GM12878 (cell line): Measurements from ENCODE around the gene GHDC. TPM values are rescaled to one million over a fixed set of nuclear protein-coding genes. Genes with fewer than 3 reads are reported as not detected.
"Not testable (repeated sequence)": the region's sequence is repeated elsewhere in the genome, so short reads cannot be mapped to it uniquely, and the experiment has no call there.

Experiments used
- ATAC-seq: fragments of 200-7000 bp; cut with Tn5 transposase; 3 replicates; pipeline ENCODE4 v1.9.1; 2020; ENCODE audit warnings: mild to moderate bottlenecking, moderate library complexity
- BruUV-seq: library from RNA; stranded (reverse); fragments of 400-500 nt; replicated peaks from 2 replicates; lab custom pipeline; 2021; lab: Mats Ljungman, UMichigan
- CTCF ChIA-PET: fragments of 300-600 bp; sonication (Branson Sonifier 250); formaldehyde crosslinking; extraction: SDS; loops from one replicate; lab custom pipeline; 2021; ENCODE audit warnings: inconsistent platforms; lab: Yijun Ruan, JAX
- POLR2A ChIA-PET: fragments of 350-600 bp; formaldehyde crosslinking; extraction: SDS; loops from one replicate; lab custom pipeline; 2021; ENCODE audit warnings: inconsistent platforms; lab: Charles Lee
- RAD21 ChIA-PET: fragments of 300-600 bp; sonication (Branson Sonifier 250); formaldehyde crosslinking; loops from one replicate; lab custom pipeline; 2023; ENCODE audit warnings: antibody characterized with exemption; ENCODE audit not compliant: unreplicated experiment; lab: Charles Lee
- SMC1A ChIA-PET: fragments of 300-600 bp; sonication (Branson Sonifier 250); formaldehyde crosslinking; loops from one replicate; lab custom pipeline; 2023; ENCODE audit not compliant: unreplicated experiment, uncharacterized antibody; lab: Charles Lee
- DNase-seq: peaks from one replicate; pipeline ENCODE4 v3.0.0-alpha.2; 2011; ENCODE audit warnings: low read depth, low spot score
- FAIRE-seq: peaks from 3 replicates; lab custom pipeline; 2011; peaks lifted over from hg19 to GRCh38; lab: Jason Lieb, UNC
- H2AFZ ChIP-seq: 2 replicates; pipeline ENCODE4 v1.6.0; 2011; ENCODE audit warnings: low read depth, low read length, control low read depth; ENCODE audit not compliant: control insufficient read depth
- H3K27ac ChIP-seq: 2 replicates; pipeline ENCODE4 v1.5.1; 2011; ENCODE audit warnings: control low read depth; ENCODE audit not compliant: control insufficient read depth, insufficient read depth
- H3K27me3 ChIP-seq, 2 experiments: replicated peaks in 1 of 2; 2 replicates each; pipeline versions ENCODE4 v1.6.0 to v1.6.1; 2011; ENCODE audit warnings: low read length in 1 of 2; ENCODE audit not compliant: control insufficient read depth in 2 of 2, insufficient read depth in 2 of 2
- H3K36me3 ChIP-seq, 2 experiments: 2 replicates each; pipeline ENCODE4 v1.5.1; 2011; ENCODE audit warnings: low read length in 1 of 2; ENCODE audit not compliant: control insufficient read depth in 2 of 2, insufficient read depth in 2 of 2
- H3K4me1 ChIP-seq: 2 replicates; pipeline ENCODE4 v1.6.1; 2011; ENCODE audit warnings: mild to moderate bottlenecking, low read length, moderate library complexity, mixed read lengths; ENCODE audit not compliant: control insufficient read depth, insufficient read depth
- H3K4me2 ChIP-seq: 2 replicates; pipeline ENCODE4 v1.6.0; 2011; ENCODE audit warnings: control low read depth; ENCODE audit not compliant: control insufficient read depth, insufficient read depth
- H3K4me3 ChIP-seq: fragments of 200-600 bp; sonication (generic); 2 replicates; pipeline ENCODE4 v1.5.1; 2016
- H3K79me2 ChIP-seq: 2 replicates; pipeline ENCODE4 v1.6.0; 2011; ENCODE audit warnings: low read length; ENCODE audit not compliant: control insufficient read depth, insufficient read depth
- H3K9ac ChIP-seq: 2 replicates; pipeline ENCODE4 v1.8.0; 2011; ENCODE audit warnings: low read length, control low read depth, mixed read lengths; ENCODE audit not compliant: control insufficient read depth, insufficient read depth
- H3K9me3 ChIP-seq: replicated peaks from 3 replicates; pipeline ENCODE4 v1.5.1; 2011; ENCODE audit warnings: mild to moderate bottlenecking, low read length; ENCODE audit not compliant: control insufficient read depth, insufficient read depth
- H4K20me1 ChIP-seq: 2 replicates; pipeline ENCODE4 v1.6.0; 2011; ENCODE audit not compliant: control insufficient read depth, insufficient read depth
- BHLHE40 ChIP-seq, 2 experiments: fragments of 450-650 bp in 1 of 2; IDR thresholded peaks; 2 replicates each; pipeline ENCODE4 v1.6.1; 2011 to 2017; ENCODE audit warnings: low read depth in 2 of 2, borderline replicate concordance in 1 of 2, improper control_type of control experiment in 1 of 2, low read length in 1 of 2, mild to moderate bottlenecking in 1 of 2
- CBX5 ChIP-seq: sonication (generic); IDR thresholded peaks from 2 replicates; pipeline ENCODE4 v1.6.1; 2016; ENCODE audit warnings: low read depth, moderate library complexity, mild to moderate bottlenecking, inconsistent platforms
- GATAD2B ChIP-seq: fragments of 450-650 bp; conservative IDR thresholded peaks from 2 replicates; pipeline ENCODE4 v1.6.1; 2017; ENCODE audit warnings: low read depth, mild to moderate bottlenecking, moderate library complexity
- USF1 ChIP-seq: IDR thresholded peaks from 2 replicates; pipeline ENCODE4 v1.6.1; 2011; ENCODE audit warnings: borderline replicate concordance, low read depth, mild to moderate bottlenecking, moderate library complexity, mixed read lengths, low read length; ENCODE audit not compliant: insufficient read depth; ENCODE audit errors: extremely low read length
- WGBS: methylation state at CpG from one replicate; pipeline ENCODE4 v1.1.6; 2016; ENCODE audit warnings: low lambda C conversion rate; ENCODE audit not compliant: insufficient replicate concordance, insufficient coverage; ENCODE audit errors: missing lambda C conversion rate; 5-methylcytosine and 5-hydroxymethylcytosine counted together
- in situ Hi-C: fragments of 300-500 bp; cut with MboI; formaldehyde crosslinking; loops from 9 replicates; pipeline ENCODE4 v1.14.3; 2018; ENCODE audit warnings: mixed read lengths
- intact Hi-C: fragments of 100-400 bp; cut with micrococcal nuclease; formaldehyde crosslinking; loops from one replicate; pipeline ENCODE4 v1.14.2; 2022; ENCODE audit not compliant: unreplicated experiment
- polyA plus RNA-seq, 11 experiments: library from polyadenylated mRNA; depleted of rRNA in 4 of 11; unstranded in 6 of 11; stranded (reverse) in 5 of 11; fragments of >200 nt; fragmentation: Nextera tagmentation in 4 of 11; fragmentation: Illumina TruSeq in 1 of 11; extraction: Ambion mirVana in 4 of 11; extraction: Trizol in 1 of 11; gene quantifications; 1 replicate in 1 of 11; 2 replicates in 10 of 11; pipeline versions ENCODE4 v1.2.1 to v1.2.3, GENCODE V29; 2011 to 2016; ENCODE audit warnings: inconsistent platforms in 2 of 11, missing spikeins in 2 of 11, low read depth in 1 of 11
- total RNA-seq, 4 experiments: library from RNA; depleted of rRNA in 3 of 4; stranded (reverse); fragments of >200 nt in 3 of 4; fragmentation: Illumina TruSeq in 1 of 4; extraction: Trizol in 1 of 4; gene quantifications; 2 replicates each; pipeline versions ENCODE4 v1.2.1 to v1.2.3, GENCODE V29; 2013 to 2021
- TF ChIP-seq, protein P1 (sequence below): fragments of 450-650 bp; IDR thresholded peaks from 2 replicates; pipeline ENCODE4 v1.6.1; 2017; ENCODE audit warnings: mild to moderate bottlenecking, moderate library complexity
- TF ChIP-seq, protein P2 (sequence below): fragments of 450-650 bp; IDR thresholded peaks from 2 replicates; pipeline ENCODE4 v1.6.1; 2018; ENCODE audit warnings: mild to moderate bottlenecking, low read depth, moderate library complexity; ENCODE audit not compliant: partially characterized antibody

GHDC gene
- total and polyA plus RNA-seq, 10 of the 15 experiments (the other 5 are each of a cell fraction or from before 2014, with no cell fraction given) = 0.72 to 20.6 (median 12.9) TPM

DNA sequence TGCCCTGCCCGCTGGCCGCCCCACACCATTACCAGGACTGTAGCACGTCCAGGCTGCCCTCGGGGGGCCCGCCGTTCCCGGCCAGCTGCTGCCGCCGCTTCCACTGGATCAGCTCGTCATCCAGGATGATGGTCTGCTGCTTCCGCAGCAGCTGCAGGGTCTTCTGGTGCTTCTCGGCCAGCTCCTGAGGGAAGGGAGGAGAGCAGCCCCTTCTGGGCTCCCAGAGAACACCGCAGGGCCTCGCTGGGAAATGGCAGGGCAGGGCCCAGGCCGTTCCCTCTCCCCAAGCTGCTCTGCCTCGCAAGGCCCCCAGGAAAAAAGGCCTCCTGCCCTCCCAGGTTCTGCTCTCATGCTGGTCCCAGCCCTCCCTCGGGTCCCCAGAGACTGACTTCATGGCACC lies 25.0 kb upstream of the GHDC start:
- in situ Hi-C loops, ATAC-seq, intact Hi-C loops, DNase-seq, SMC1A ChIA-PET, H4K20me1 ChIP-seq, RAD21 ChIA-PET, H3K4me3 ChIP-seq, H3K9ac ChIP-seq, FAIRE-seq, POLR2A ChIA-PET, H3K27me3 ChIP-seq, H3K4me2 ChIP-seq, H3K27ac ChIP-seq, H3K79me2 ChIP-seq, H3K4me1 ChIP-seq, H2AFZ ChIP-seq, BruUV-seq, H3K9me3 ChIP-seq, CTCF ChIA-PET: not testable (repeated sequence)
- H3K36me3 ChIP-seq = peaks cover 9 to 24% of the 10 kb centered on the region in 2 experiments
- WGBS = 100% methylated on average over 2 of the region's 17 CpGs

DNA sequence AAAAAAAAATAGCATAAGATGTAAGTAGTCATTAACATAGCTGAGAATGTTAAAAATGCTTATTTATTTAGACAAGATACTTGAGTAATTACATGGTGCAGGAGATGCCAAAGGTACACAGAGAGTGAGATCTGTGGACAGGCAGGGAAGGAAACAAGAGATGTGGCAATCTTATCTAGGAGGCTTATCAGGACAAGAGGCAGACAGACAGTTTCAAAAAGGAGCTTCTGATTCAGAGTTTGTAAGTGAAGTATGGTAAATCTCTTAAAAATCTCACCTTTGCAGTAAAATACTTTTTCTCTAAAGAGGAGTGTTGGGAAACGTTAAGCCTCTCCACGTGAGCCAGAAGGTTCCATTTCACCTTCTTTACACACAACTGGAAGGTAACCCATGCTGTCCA lies 19.9 kb upstream of the GHDC start:
- Histone ChIP-seq H3K36me3 (peaks cover 6 to 27% of the 10 kb centered on the region in 2 experiments; a peak in 3 of 4 replicates), H3K79me2 (no peaks in the 10 kb centered on the region), H4K20me1 (no peaks in the 10 kb centered on the region), H3K4me3 (no peak overlapping the region), H3K27ac (no peak overlapping the region), H2AFZ (no peak overlapping the region), H3K9ac (no peak overlapping the region), H3K9me3 (no peaks in the 10 kb centered on the region), H3K4me1 (no peaks in the 10 kb centered on the region), H3K4me2 (no peak overlapping the region), H3K27me3 (no peaks in the 10 kb centered on the region)
- ChIA-PET POLR2A (interaction anchor here (0.6 to 1.5 kb wide), 3 partner anchors 8 to 75 kb away, joined by 3 to 5 read pairs (median 3); no protein-coding TSS in a partner anchor), RAD21 (no interaction called here), CTCF (interaction anchor here (0.6 to 2.1 kb wide), 3 partner anchors 8 to 189 kb away, joined by 3 to 11 read pairs (median 3); no protein-coding TSS in a partner anchor), SMC1A (interaction anchor here (0.5 kb wide), 1 partner anchor 320 kb away, joined by 3 read pairs; no protein-coding TSS in a partner anchor)
- no peak for DNase-seq
- no peak for FAIRE-seq
- 94% methylated on average over 2 of the region's 2 CpGs for WGBS
- ATAC-seq = no peak
- BruUV-seq = no TSS peak
- intact Hi-C loops = no loop called here
- in situ Hi-C loops = no loop called here
- TF ChIP-seq, protein P1, sequence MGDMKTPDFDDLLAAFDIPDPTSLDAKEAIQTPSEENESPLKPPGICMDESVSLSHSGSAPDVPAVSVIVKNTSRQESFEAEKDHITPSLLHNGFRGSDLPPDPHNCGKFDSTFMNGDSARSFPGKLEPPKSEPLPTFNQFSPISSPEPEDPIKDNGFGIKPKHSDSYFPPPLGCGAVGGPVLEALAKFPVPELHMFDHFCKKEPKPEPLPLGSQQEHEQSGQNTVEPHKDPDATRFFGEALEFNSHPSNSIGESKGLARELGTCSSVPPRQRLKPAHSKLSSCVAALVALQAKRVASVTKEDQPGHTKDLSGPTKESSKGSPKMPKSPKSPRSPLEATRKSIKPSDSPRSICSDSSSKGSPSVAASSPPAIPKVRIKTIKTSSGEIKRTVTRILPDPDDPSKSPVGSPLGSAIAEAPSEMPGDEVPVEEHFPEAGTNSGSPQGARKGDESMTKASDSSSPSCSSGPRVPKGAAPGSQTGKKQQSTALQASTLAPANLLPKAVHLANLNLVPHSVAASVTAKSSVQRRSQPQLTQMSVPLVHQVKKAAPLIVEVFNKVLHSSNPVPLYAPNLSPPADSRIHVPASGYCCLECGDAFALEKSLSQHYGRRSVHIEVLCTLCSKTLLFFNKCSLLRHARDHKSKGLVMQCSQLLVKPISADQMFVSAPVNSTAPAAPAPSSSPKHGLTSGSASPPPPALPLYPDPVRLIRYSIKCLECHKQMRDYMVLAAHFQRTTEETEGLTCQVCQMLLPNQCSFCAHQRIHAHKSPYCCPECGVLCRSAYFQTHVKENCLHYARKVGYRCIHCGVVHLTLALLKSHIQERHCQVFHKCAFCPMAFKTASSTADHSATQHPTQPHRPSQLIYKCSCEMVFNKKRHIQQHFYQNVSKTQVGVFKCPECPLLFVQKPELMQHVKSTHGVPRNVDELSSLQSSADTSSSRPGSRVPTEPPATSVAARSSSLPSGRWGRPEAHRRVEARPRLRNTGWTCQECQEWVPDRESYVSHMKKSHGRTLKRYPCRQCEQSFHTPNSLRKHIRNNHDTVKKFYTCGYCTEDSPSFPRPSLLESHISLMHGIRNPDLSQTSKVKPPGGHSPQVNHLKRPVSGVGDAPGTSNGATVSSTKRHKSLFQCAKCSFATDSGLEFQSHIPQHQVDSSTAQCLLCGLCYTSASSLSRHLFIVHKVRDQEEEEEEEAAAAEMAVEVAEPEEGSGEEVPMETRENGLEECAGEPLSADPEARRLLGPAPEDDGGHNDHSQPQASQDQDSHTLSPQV = no peak
- TF ChIP-seq USF1 (no peak), CBX5 (no peak), BHLHE40 (IDR thresholded peaks at IDR 0.05; ENCODE audit: borderline replicate concordance in 1 of 2, low read depth in 2 of 2, low read length in 1 of 2) (no peak), GATAD2B (no peak)
- TF ChIP-seq, protein P2, sequence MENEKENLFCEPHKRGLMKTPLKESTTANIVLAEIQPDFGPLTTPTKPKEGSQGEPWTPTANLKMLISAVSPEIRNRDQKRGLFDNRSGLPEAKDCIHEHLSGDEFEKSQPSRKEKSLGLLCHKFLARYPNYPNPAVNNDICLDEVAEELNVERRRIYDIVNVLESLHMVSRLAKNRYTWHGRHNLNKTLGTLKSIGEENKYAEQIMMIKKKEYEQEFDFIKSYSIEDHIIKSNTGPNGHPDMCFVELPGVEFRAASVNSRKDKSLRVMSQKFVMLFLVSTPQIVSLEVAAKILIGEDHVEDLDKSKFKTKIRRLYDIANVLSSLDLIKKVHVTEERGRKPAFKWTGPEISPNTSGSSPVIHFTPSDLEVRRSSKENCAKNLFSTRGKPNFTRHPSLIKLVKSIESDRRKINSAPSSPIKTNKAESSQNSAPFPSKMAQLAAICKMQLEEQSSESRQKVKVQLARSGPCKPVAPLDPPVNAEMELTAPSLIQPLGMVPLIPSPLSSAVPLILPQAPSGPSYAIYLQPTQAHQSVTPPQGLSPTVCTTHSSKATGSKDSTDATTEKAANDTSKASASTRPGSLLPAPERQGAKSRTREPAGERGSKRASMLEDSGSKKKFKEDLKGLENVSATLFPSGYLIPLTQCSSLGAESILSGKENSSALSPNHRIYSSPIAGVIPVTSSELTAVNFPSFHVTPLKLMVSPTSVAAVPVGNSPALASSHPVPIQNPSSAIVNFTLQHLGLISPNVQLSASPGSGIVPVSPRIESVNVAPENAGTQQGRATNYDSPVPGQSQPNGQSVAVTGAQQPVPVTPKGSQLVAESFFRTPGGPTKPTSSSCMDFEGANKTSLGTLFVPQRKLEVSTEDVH = no peak
